Gastroesophageal sphincter (tissue), 4 donors: Measurements from ENCODE around the gene B3GALT4. TPM values are rescaled to one million over a fixed set of nuclear protein-coding genes. Genes with fewer than 3 reads are reported as not detected.

Source experiments
- ATAC-seq: fragments of 150-250 bp; one replicate; pipeline ENCODE4 v1.9.1; 2016; ENCODE audit warnings: mild to moderate bottlenecking, moderate library complexity
- H3K27ac ChIP-seq, 4 donors: fragments of 200-600 bp; sonication (generic) in 3 of 4; 1 replicate in 3 of 4; 2 replicates in 1 of 4; pipeline ENCODE4 v1.5.1; 2016 to 2019
- H3K27me3 ChIP-seq: fragments of 200-600 bp; sonication (generic); one replicate; pipeline ENCODE4 v1.5.1; 2019
- H3K36me3 ChIP-seq, 2 donors: fragments of 200-600 bp; sonication (generic); one replicate each; pipeline ENCODE4 v1.5.1; 2019; ENCODE audit warnings: control low read depth in 1 of 2
- H3K4me1 ChIP-seq, 3 donors: fragments of 200-600 bp; sonication (generic); 1 replicate in 2 of 3; 2 replicates in 1 of 3; pipeline ENCODE4 v1.5.1; 2016 to 2019; ENCODE audit warnings: control low read depth in 2 of 3
- H3K4me3 ChIP-seq, 2 donors: fragments of 200-600 bp; sonication (generic); one replicate each; pipeline ENCODE4 v1.5.1; 2019; ENCODE audit warnings: mild to moderate bottlenecking in 1 of 2, moderate library complexity in 1 of 2
- H3K9me3 ChIP-seq, 3 donors: fragments of 200-600 bp; sonication (generic); one replicate each; pipeline ENCODE4 v1.5.1; 2017 to 2019; ENCODE audit warnings: control low read depth in 2 of 3
- CTCF ChIP-seq, 4 experiments: fragments of 200-600 bp in 2 of 4; fragments of 450-650 bp in 2 of 4; sonication (generic) in 1 of 4; IDR thresholded peaks; one replicate each; pipeline ENCODE4 v1.5.1; 2017 to 2019; ENCODE audit warnings: antibody characterized with exemption in 4 of 4, mild to moderate bottlenecking in 2 of 4, moderate library complexity in 2 of 4
- EP300 ChIP-seq: sonication (generic); formaldehyde crosslinking; IDR thresholded peaks from one replicate; pipeline ENCODE4 v1.6.1; 2017; ENCODE audit warnings: antibody characterized with exemption, mild to moderate bottlenecking
- POLR2A ChIP-seq, 2 donors: fragments of 450-650 bp; IDR thresholded peaks; one replicate each; pipeline ENCODE4 v1.6.1; 2017; ENCODE audit warnings: antibody characterized with exemption in 2 of 2, mild to moderate bottlenecking in 2 of 2, moderate library complexity in 1 of 2
- POLR2AphosphoS5 ChIP-seq: sonication (generic); formaldehyde crosslinking; IDR thresholded peaks from one replicate; pipeline ENCODE4 v1.6.1; 2017; ENCODE audit warnings: antibody characterized with exemption
- WGBS, 2 donors: methylation state at CpG; one replicate each; pipeline ENCODE4 v1.1.5; 2018; ENCODE audit warnings: low coverage in 1 of 2; 5-methylcytosine and 5-hydroxymethylcytosine counted together
- total RNA-seq, 4 donors: library from RNA; depleted of rRNA; stranded (reverse); fragments of >200 nt; gene quantifications; one replicate each; pipeline ENCODE4 v1.1.0, GENCODE V29; 2016

The B3GALT4 gene
- total RNA-seq, 4 donors from 2014 or later: 12.2 to 23.8 (median 17.3) TPM

GRCh38 chr6:33241968-33242367, 35.0 kb upstream of the B3GALT4 start:
- no peak for ATAC-seq
- TF ChIP-seq CTCF (IDR thresholded peaks at IDR 0.05): no peak
- no peak for TF ChIP-seq POLR2AphosphoS5
- no peak for TF ChIP-seq POLR2A (IDR thresholded peaks at IDR 0.05)
- no peak for TF ChIP-seq EP300

GRCh38 chr6:33243476-33243875, 33.4 kb upstream of the B3GALT4 start:
- Histone ChIP-seq H3K36me3 (no peaks in the 10 kb centered on the region), H3K4me1 (peaks cover 0 to 9% (median 6%) of the 10 kb centered on the region in 3 donors), H3K9me3 (no peaks in the 10 kb centered on the region), H3K27me3 (peaks cover 40% of the 10 kb centered on the region), H3K4me3 (no peak overlapping the region), H3K27ac (no peak overlapping the region)
- no peak for TF ChIP-seq POLR2AphosphoS5
- TF ChIP-seq POLR2A (IDR thresholded peaks at IDR 0.05): no peak
- no peak for TF ChIP-seq EP300
- no peak for TF ChIP-seq CTCF (IDR thresholded peaks at IDR 0.05)
- ATAC-seq: no peak
- WGBS, 2 donors: 13 to 50% methylated on average over 1 of the region's 1 CpG

More at GRCh38 chr6:33241968-33242367, 35.0 kb upstream of the B3GALT4 start:
- Histone ChIP-seq H3K36me3 (no peaks in the 10 kb centered on the region), H3K9me3 (no peaks in the 10 kb centered on the region), H3K4me1 (no peaks in the 10 kb centered on the region), H3K27ac (no peak overlapping the region), H3K4me3 (no peak overlapping the region), H3K27me3 (peaks cover 51% of the 10 kb centered on the region)
- 44 to 47% methylated on average over 3 of the region's 3 CpGs for WGBS, 2 donors

- WGBS, 2 donors: 3 to 13% methylated on average over 6 to 8 of the region's 28 CpGs
- ATAC-seq: peak; percentile 51
Observed at GRCh38 chr6:33247977-33248642, 28.8 kb upstream of the B3GALT4 start.

GRCh38 chr6:33248643-33248931, 28.3 kb upstream of the B3GALT4 start:
- Histone ChIP-seq H3K36me3 (peaks cover 0 to 18% of the 10 kb centered on the region in 2 donors), H3K27ac (peak overlapping the region; percentile 86 to 92 (median 88)), H3K4me1 (peaks cover 3 to 32% (median 20%) of the 10 kb centered on the region in 3 donors), H3K4me3 (peak overlapping the region; percentile 24 to 57), H3K27me3 (peaks cover 13% of the 10 kb centered on the region), H3K9me3 (no peaks in the 10 kb centered on the region)
- TF ChIP-seq POLR2AphosphoS5: no peak
- TF ChIP-seq CTCF (IDR thresholded peaks at IDR 0.05): peak in 1 of 4 experiments; percentile 33
- ATAC-seq: peak; percentile 6
- WGBS, 2 donors: 0% methylated on average over 1 of the region's 18 CpGs; no CpG with 5 or more reads in 1 of the 2 donors

More at GRCh38 chr6:33247977-33248642, 28.8 kb upstream of the B3GALT4 start:
- Histone ChIP-seq H3K27ac (peak overlapping the region; percentile 86 to 92 (median 88)), H3K36me3 (peaks cover 0 to 18% of the 10 kb centered on the region in 2 donors), H3K9me3 (no peaks in the 10 kb centered on the region), H3K27me3 (peaks cover 13% of the 10 kb centered on the region), H3K4me1 (peaks cover 3 to 32% (median 20%) of the 10 kb centered on the region in 3 donors), H3K4me3 (peak overlapping the region; percentile 24 to 57)
- TF ChIP-seq EP300: no peak
- no peak for TF ChIP-seq POLR2A (IDR thresholded peaks at IDR 0.05)
- TF ChIP-seq CTCF (IDR thresholded peaks at IDR 0.05): peak; percentile 97 to 99 (median 98)
- TF ChIP-seq POLR2AphosphoS5: peak; percentile 25
